GM12878 (cell line): ENCODE results near the gene MXRA8. TPM values are rescaled to one million over a fixed set of nuclear protein-coding genes. Genes with fewer than 3 reads are reported as not detected.
A peak's percentile ranks its signal among the peaks of the same experiment; 100 is the strongest.

Experiments used
- CEBPZ ChIP-seq: fragments of 150-350 bp; IDR thresholded peaks from 2 replicates; pipeline ENCODE4 v1.6.1; 2016; ENCODE audit warnings: low read depth, low read length
- CREB1 ChIP-seq: IDR thresholded peaks from 2 replicates; pipeline ENCODE4 v1.6.1; 2012; ENCODE audit warnings: low read depth, mild to moderate bottlenecking, inconsistent platforms
- E2F8 ChIP-seq: fragments of 450-650 bp; IDR thresholded peaks from 2 replicates; pipeline ENCODE4 v1.6.1; 2018; ENCODE audit warnings: mild to moderate bottlenecking, low read depth, moderate library complexity; ENCODE audit not compliant: partially characterized antibody
- E4F1 ChIP-seq: fragments of 450-650 bp; IDR thresholded peaks from 2 replicates; pipeline ENCODE4 v1.6.1; 2018; ENCODE audit warnings: borderline replicate concordance, mild to moderate bottlenecking; ENCODE audit not compliant: partially characterized antibody
- GABPA ChIP-seq: IDR thresholded peaks from 2 replicates; pipeline ENCODE4 v1.6.1; 2014; ENCODE audit warnings: antibody characterized with exemption, low read depth, mild to moderate bottlenecking, inconsistent platforms
- MYB ChIP-seq: fragments of 150-350 bp; IDR thresholded peaks from 2 replicates; pipeline ENCODE4 v1.6.1; 2014; ENCODE audit warnings: mild to moderate bottlenecking, low read depth, low read length, borderline replicate concordance
- RFX5 ChIP-seq: IDR thresholded peaks from 2 replicates; pipeline ENCODE4 v1.6.1; 2011; ENCODE audit warnings: low read depth, low read length, improper control_type of control experiment
- SMC3 ChIP-seq: IDR thresholded peaks from 2 replicates; pipeline ENCODE4 v1.6.1; 2011; ENCODE audit warnings: low read length, improper control_type of control experiment, borderline replicate concordance
- SUPT20H ChIP-seq: IDR thresholded peaks from 2 replicates; pipeline ENCODE4 v1.6.1; 2011; ENCODE audit warnings: low read depth, mild to moderate bottlenecking, low read length, moderate library complexity, borderline replicate concordance; ENCODE audit not compliant: control insufficient read depth
- TCF3 ChIP-seq: IDR thresholded peaks from 2 replicates; pipeline ENCODE4 v1.6.1; 2012; ENCODE audit warnings: low read depth, mild to moderate bottlenecking, low read length, borderline replicate concordance; ENCODE audit not compliant: insufficient read depth
- ZBTB40 ChIP-seq: fragments of 450-650 bp; IDR thresholded peaks from 2 replicates; pipeline ENCODE4 v1.6.1; 2016; ENCODE audit warnings: mild to moderate bottlenecking, moderate library complexity, borderline replicate concordance
- ZZZ3 ChIP-seq: IDR thresholded peaks from 2 replicates; pipeline ENCODE4 v1.6.1; 2011; ENCODE audit warnings: low read depth; ENCODE audit not compliant: control insufficient read depth, insufficient read length
- polyA plus RNA-seq, 11 experiments: library from polyadenylated mRNA; depleted of rRNA in 4 of 11; unstranded in 6 of 11; stranded (reverse) in 5 of 11; fragments of >200 nt; fragmentation: Nextera tagmentation in 4 of 11; fragmentation: Illumina TruSeq in 1 of 11; extraction: Ambion mirVana in 4 of 11; extraction: Trizol in 1 of 11; gene quantifications; 1 replicate in 1 of 11; 2 replicates in 10 of 11; pipeline versions ENCODE4 v1.2.1 to v1.2.3, GENCODE V29; 2011 to 2016; ENCODE audit warnings: inconsistent platforms in 2 of 11, missing spikeins in 2 of 11, low read depth in 1 of 11
- total RNA-seq, 4 experiments: library from RNA; depleted of rRNA in 3 of 4; stranded (reverse); fragments of >200 nt in 3 of 4; fragmentation: Illumina TruSeq in 1 of 4; extraction: Trizol in 1 of 4; gene quantifications; 2 replicates each; pipeline versions ENCODE4 v1.2.1 to v1.2.3, GENCODE V29; 2013 to 2021

MXRA8 gene
- total and polyA plus RNA-seq, 10 of the 15 experiments (the other 5 are each of a cell fraction or from before 2014, with no cell fraction given): 0.11 to 0.54 (median 0.21) TPM; not detected in 6

- TF ChIP-seq ZBTB40: peak; percentile 76
- peak; percentile 84 for TF ChIP-seq GABPA
- TF ChIP-seq E2F8: no peak
- TF ChIP-seq MYB: no peak
- no peak for TF ChIP-seq E4F1
- TF ChIP-seq TCF3: 0 out of 2 replicates have a peak, but pooled peaks have one; percentile 32
- no peak for TF ChIP-seq CEBPZ
- no peak for TF ChIP-seq SMC3
- 0 out of 2 replicates have a peak, but pooled peaks have one; percentile 27 for TF ChIP-seq CREB1
- no peak for TF ChIP-seq RFX5
- TF ChIP-seq ZZZ3: no peak
- TF ChIP-seq SUPT20H: no peak
Observed at GRCh38 chr1:1324524-1325287, 33.6 kb downstream of the MXRA8 start, which contains the start of the genes CPTP and INTS11 (continued).
